GM06990 (cell line): Measurements from ENCODE around the gene SYCN.

ENCODE experiments used
- DNase-seq: peaks from one replicate; pipeline ENCODE4 v3.0.0-alpha.2; 2011; ENCODE audit not compliant: insufficient read length; ENCODE audit errors: extremely low read depth
- H3K27me3 ChIP-seq: replicated peaks from 2 replicates; pipeline ENCODE4 v1.6.0; 2011; ENCODE audit warnings: low read length; ENCODE audit not compliant: control insufficient read depth, insufficient read depth
- H3K36me3 ChIP-seq: 2 replicates; pipeline ENCODE4 v1.5.1; 2011; ENCODE audit warnings: low read length; ENCODE audit not compliant: control insufficient read depth, insufficient read depth
- H3K4me3 ChIP-seq: replicated peaks from 2 replicates; pipeline ENCODE4 v1.5.1; 2011; ENCODE audit warnings: low read depth, mild to moderate bottlenecking, control low read depth, low read length
- CTCF ChIP-seq: IDR thresholded peaks from 2 replicates; pipeline ENCODE4 v1.5.1; 2011; ENCODE audit warnings: low read length, control low read depth, mild to moderate bottlenecking, inconsistent platforms; ENCODE audit not compliant: insufficient read depth, poor library complexity, severe bottlenecking

SYCN gene

DNA sequence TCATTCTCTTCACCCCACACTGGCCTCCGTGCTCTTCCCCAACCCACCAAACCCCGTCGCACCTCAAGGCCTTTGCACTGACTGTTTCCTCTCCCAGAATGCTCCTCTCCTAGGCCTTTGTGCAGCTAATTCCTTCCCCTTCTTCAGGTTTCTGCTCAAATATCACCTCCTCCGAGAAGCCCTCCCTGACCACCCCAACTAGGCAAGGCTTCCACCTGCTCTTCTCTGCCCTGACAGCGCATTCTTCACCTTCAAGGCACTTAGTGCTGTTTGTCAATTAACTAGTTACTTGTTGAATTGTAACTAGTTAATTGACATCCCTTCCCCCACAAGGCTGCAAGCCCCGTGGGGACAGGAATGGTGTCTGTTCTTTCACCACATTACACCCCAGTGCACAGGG is 15.1 kb downstream of the SYCN start:
- TF ChIP-seq CTCF = no peak
- Histone ChIP-seq H3K27me3 (no peaks in the 10 kb centered on the region), H3K36me3 (no peaks in the 10 kb centered on the region), H3K4me3 (no peak overlapping the region)
- DNase-seq = no peak

GRCh38 chr19:39187552-39187943 is 16.5 kb downstream of the SYCN start:
- no peaks in the 10 kb centered on the region for H3K27me3 ChIP-seq
- TF ChIP-seq CTCF = no peak
- H3K4me3 ChIP-seq = no peak overlapping the region
- DNase-seq = no peak
- H3K36me3 ChIP-seq = no peaks in the 10 kb centered on the region

- no peak overlapping the region for H3K4me3 ChIP-seq
- no peak for DNase-seq
Observed at GRCh38 chr19:39186391-39186790, 17.7 kb downstream of the SYCN start.

DNA sequence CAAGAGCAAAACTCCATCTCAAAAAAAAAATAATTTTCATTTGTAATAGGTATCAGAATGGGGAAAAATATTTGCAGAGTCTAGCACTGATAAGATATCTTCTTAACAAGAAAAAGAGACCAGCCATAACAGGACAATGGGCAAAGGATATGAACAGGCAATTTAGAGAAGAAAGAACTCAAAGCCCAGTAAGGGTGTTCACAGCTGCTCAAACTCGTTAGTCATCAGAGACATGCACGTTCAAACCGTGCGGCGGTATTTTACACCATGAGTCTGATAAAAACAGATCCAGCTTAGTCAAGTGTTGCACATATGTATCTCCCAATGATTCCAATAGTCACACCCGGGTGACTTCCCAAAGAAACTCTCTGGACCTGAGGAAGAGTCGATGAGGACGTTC is 21.0 kb downstream of the SYCN start:
- no peak for TF ChIP-seq CTCF
- no peak for DNase-seq
- Histone ChIP-seq H3K4me3 (no peak overlapping the region), H3K27me3 (no peaks in the 10 kb centered on the region), H3K36me3 (peaks cover 3% of the 10 kb centered on the region)

More at GRCh38 chr19:39186391-39186790, 17.7 kb downstream of the SYCN start:
- no peak for TF ChIP-seq CTCF
- no peaks in the 10 kb centered on the region for H3K36me3 ChIP-seq
- no peaks in the 10 kb centered on the region for H3K27me3 ChIP-seq

GRCh38 chr19:39182174-39182505 is 21.9 kb downstream of the SYCN start:
- Histone ChIP-seq H3K4me3 (no peak overlapping the region), H3K27me3 (no peaks in the 10 kb centered on the region)

More at GRCh38 chr19:39182174-39182505, 21.9 kb downstream of the SYCN start:
- peaks cover 3% of the 10 kb centered on the region for H3K36me3 ChIP-seq
- TF ChIP-seq CTCF = no peak
- DNase-seq = no peak
